Transverse colon (tissue), 4 donors: ENCODE data around the gene GPR179. TPM values are rescaled to one million over a fixed set of nuclear protein-coding genes. Genes with fewer than 3 reads are reported as not detected.
A peak's percentile ranks its signal among the peaks of the same experiment; 100 is the strongest.

ENCODE experiments used
- DNase-seq: peaks from one replicate; pipeline ENCODE4 v3.0.0-alpha.2; 2019
- H3K27ac ChIP-seq, 4 donors: fragments of 200-600 bp; sonication (generic); 2 replicates each; pipeline ENCODE4 v1.5.1; 2016 to 2018; ENCODE audit warnings: inconsistent platforms in 4 of 4
- H3K27me3 ChIP-seq: fragments of 200-600 bp; sonication (generic); 2 replicates; pipeline ENCODE4 v1.5.1; 2017; ENCODE audit warnings: inconsistent platforms
- H3K36me3 ChIP-seq, 4 donors: fragments of 200-600 bp; sonication (generic); 2 replicates each; pipeline ENCODE4 v1.5.1; 2017 to 2019; ENCODE audit warnings: inconsistent platforms in 4 of 4
- H3K4me1 ChIP-seq, 4 donors: fragments of 200-600 bp; sonication (generic); 2 replicates each; pipeline ENCODE4 v1.5.1; 2017 to 2020; ENCODE audit warnings: inconsistent platforms in 4 of 4
- H3K4me3 ChIP-seq, 4 donors: fragments of 200-600 bp; sonication (generic); 1 replicate in 1 of 4; 2 replicates in 3 of 4; pipeline versions ENCODE4 v1.5.1 to v1.6.1; 2017 to 2019; ENCODE audit warnings: inconsistent platforms in 4 of 4
- H3K9me3 ChIP-seq, 2 donors: fragments of 200-600 bp; sonication (generic); 2 replicates each; pipeline ENCODE4 v1.5.1; 2017 to 2019; ENCODE audit warnings: inconsistent platforms in 2 of 2
- CTCF ChIP-seq, 5 experiments: fragments of 200-600 bp in 3 of 5; fragments of 450-650 bp in 2 of 5; sonication (generic) in 3 of 5; IDR thresholded peaks; 1 replicate in 2 of 5; 2 replicates in 3 of 5; pipeline ENCODE4 v1.5.1; 2016 to 2017; ENCODE audit warnings: antibody characterized with exemption in 5 of 5, inconsistent platforms in 3 of 5, mild to moderate bottlenecking in 2 of 5, moderate library complexity in 1 of 5
- EP300 ChIP-seq: sonication (generic); formaldehyde crosslinking; IDR thresholded peaks from one replicate; pipeline ENCODE4 v1.6.1; 2017; ENCODE audit warnings: antibody characterized with exemption, low read depth
- POLR2A ChIP-seq: fragments of 450-650 bp; IDR thresholded peaks from one replicate; pipeline ENCODE4 v1.6.1; 2016; ENCODE audit warnings: antibody characterized with exemption, mild to moderate bottlenecking, moderate library complexity
- POLR2AphosphoS5 ChIP-seq, 3 donors: sonication (generic); formaldehyde crosslinking; IDR thresholded peaks; one replicate each; pipeline ENCODE4 v1.6.1; 2016; ENCODE audit warnings: antibody characterized with exemption in 3 of 3
- WGBS, 2 donors: methylation state at CpG; one replicate each; pipeline ENCODE4 v1.1.5; 2018; ENCODE audit warnings: low coverage in 1 of 2; 5-methylcytosine and 5-hydroxymethylcytosine counted together
- in situ Hi-C, 4 donors: fragments of 200-750 bp; cut with MboI; loops; one replicate each; pipeline versions ENCODE4 v1.15.0 to v1.15.1; 2017; ENCODE audit warnings: low sequenced_read_pairs in 3 of 4, low pct_ligation_motif_present in 1 of 4, low pct_unique_long_range_greater_than_20kb in 1 of 4
- intact Hi-C: fragments of 100-400 bp; cut with DNase I; formaldehyde crosslinking; loops from one replicate; pipeline ENCODE4 v1.15.1; 2023; ENCODE audit warnings: low total_unique reads
- total RNA-seq, 4 donors: library from RNA; depleted of rRNA; stranded (reverse); fragments of >200 nt; gene quantifications; one replicate each; pipeline ENCODE4 v1.1.0, GENCODE V29; 2016

Gene GPR179
- total RNA-seq, 4 donors from 2014 or later = under 0.01 to 0.16 TPM; not detected in 2

- in situ Hi-C loops (loop anchor here in 1 of 4 donors (5.0 kb wide), 1 partner anchor 62 kb away; no protein-coding TSS in a partner anchor), intact Hi-C loops (no loop called here)
- H3K4me3 ChIP-seq = no peak overlapping the region
- H3K27ac ChIP-seq = no peak overlapping the region
- no peaks in the 10 kb centered on the region for H3K9me3 ChIP-seq
- H3K27me3 ChIP-seq = no peaks in the 10 kb centered on the region
- TF ChIP-seq POLR2AphosphoS5 (IDR thresholded peaks at IDR 0.05) = no peak
- no peak for TF ChIP-seq POLR2A
- TF ChIP-seq EP300 = no peak
- no peak for TF ChIP-seq CTCF (IDR thresholded peaks at IDR 0.05)
- no peaks in the 10 kb centered on the region for H3K36me3 ChIP-seq
- 92 to 94% methylated on average over 2 of the region's 2 CpGs for WGBS, 2 donors
- no peak for DNase-seq
- H3K4me1 ChIP-seq = peaks cover 2 to 27% (median 19%) of the 10 kb centered on the region in 4 donors
These were observed 6.3 kb upstream of the GPR179 start for GRCh38 chr17:38350035-38350434.

- Histone ChIP-seq H3K27me3 (no peaks in the 10 kb centered on the region), H3K9me3 (no peaks in the 10 kb centered on the region), H3K27ac (peak overlapping the region in 1 of 4 donors; percentile 48), H3K4me1 (peaks cover 2 to 19% (median 13%) of the 10 kb centered on the region in 4 donors), H3K4me3 (no peak overlapping the region), H3K36me3 (no peaks in the 10 kb centered on the region)
- TF ChIP-seq CTCF (IDR thresholded peaks at IDR 0.05) (peak; percentile 82 to 90 (median 87)), POLR2A (no peak)
- 14 to 17% methylated on average over 1 to 8 of the region's 8 CpGs for WGBS, 2 donors
- DNase-seq = peak; percentile 90
- in situ Hi-C loops = loop anchor here in 3 of 4 donors (5.0 to 10.0 kb wide), 2 partner anchors 63 to 66 kb away; no protein-coding TSS in a partner anchor
- intact Hi-C loops = loop anchor here (2.0 kb wide), 1 partner anchor 66 kb away; no protein-coding TSS in a partner anchor
These were observed 5.5 kb upstream of the GPR179 start for GRCh38 chr17:38349097-38349730.

DNA sequence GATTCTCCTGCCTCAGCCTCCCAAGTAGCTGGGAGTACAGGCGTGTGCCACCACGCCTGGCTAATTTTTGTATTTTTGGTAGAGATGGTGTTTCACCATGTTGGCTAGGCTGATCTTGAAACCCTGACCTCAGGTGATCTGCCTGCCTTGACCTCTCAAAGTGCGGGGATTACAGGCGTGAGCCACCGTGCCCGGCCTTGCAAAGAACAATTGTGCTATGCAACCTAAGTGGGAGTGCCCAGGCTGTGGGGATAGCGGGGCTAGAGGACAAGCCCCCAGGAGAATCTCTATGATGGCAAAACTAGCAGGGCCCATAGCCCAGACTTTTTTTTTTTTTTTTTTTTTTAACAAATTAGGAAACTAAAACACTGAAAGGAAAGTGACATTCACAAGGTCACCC, 2.0 kb upstream of the GPR179 start:
- H3K4me1 ChIP-seq = peaks cover 0 to 3% (median 1%) of the 10 kb centered on the region in 4 donors
- no peak overlapping the region for H3K4me3 ChIP-seq
- in situ Hi-C loops (loop anchor here in 3 of 4 donors (5.0 to 10.0 kb wide), 2 partner anchors 67 to 69 kb away; no protein-coding TSS in a partner anchor), intact Hi-C loops (no loop called here)
- WGBS, 2 donors = 90% methylated on average over 7 of the region's 7 CpGs; no CpG with 5 or more reads in 1 of the 2 donors
- no peak for DNase-seq
- no peaks in the 10 kb centered on the region for H3K9me3 ChIP-seq
- H3K36me3 ChIP-seq = no peaks in the 10 kb centered on the region
- no peak overlapping the region for H3K27ac ChIP-seq
- H3K27me3 ChIP-seq = no peaks in the 10 kb centered on the region
- no peak for TF ChIP-seq POLR2A
- no peak for TF ChIP-seq POLR2AphosphoS5 (IDR thresholded peaks at IDR 0.05)
- TF ChIP-seq EP300 = no peak
- no peak for TF ChIP-seq CTCF (IDR thresholded peaks at IDR 0.05)

DNA sequence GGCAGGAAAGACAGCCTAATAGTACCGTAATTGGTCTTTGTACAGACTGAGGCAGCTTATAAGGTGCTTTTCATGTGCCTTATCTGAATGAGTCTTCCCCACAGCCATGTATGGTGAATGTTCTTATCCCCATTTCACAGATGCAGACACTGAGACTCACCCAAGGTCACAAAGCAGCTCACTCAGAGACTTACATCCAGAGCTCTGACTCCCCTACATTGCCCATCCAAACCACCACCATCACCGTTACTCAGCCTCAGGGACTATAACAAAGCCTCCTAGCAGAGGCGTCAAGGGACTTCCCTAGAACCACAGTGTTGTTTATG, 627 bp upstream of the GPR179 start:
- DNase-seq = no peak
- TF ChIP-seq POLR2AphosphoS5 (IDR thresholded peaks at IDR 0.05) (no peak), POLR2A (no peak), EP300 (no peak), CTCF (IDR thresholded peaks at IDR 0.05) (no peak)
- intact Hi-C loops = no loop called here
- no peaks in the 10 kb centered on the region for H3K9me3 ChIP-seq
- peaks cover 0 to 3% (median 1%) of the 10 kb centered on the region in 4 donors for H3K4me1 ChIP-seq
- WGBS, 2 donors = 60 to 93% methylated on average over 1 to 3 of the region's 3 CpGs
- H3K4me3 ChIP-seq = no peak overlapping the region
- in situ Hi-C loops = loop anchor here in 1 of 4 donors (10.0 kb wide), 1 partner anchor 70 kb away; no protein-coding TSS in a partner anchor
- no peaks in the 10 kb centered on the region for H3K27me3 ChIP-seq
- H3K36me3 ChIP-seq = no peaks in the 10 kb centered on the region
- H3K27ac ChIP-seq = no peak overlapping the region
